Measurements from ENCODE around the gene OR52K1.

OR52K1 gene

GRCh38 chr11:4482445-4482844 lies at the start of gene OR52K1:
Gene OR52K1 (plus strand): TSS chr11:4482646. CDS start chr11:4488901, 6,255 bp downstream.
- no peaks in the 10 kb centered on the region for H3K9me3 ChIP-seq (ENCODE audit: control insufficient read depth, insufficient read depth, low read length)
- no peak within 1 kb of the TSS for H3K27ac ChIP-seq (ENCODE audit: low read depth, low read length)
- H3K4me3 ChIP-seq (ENCODE audit: low read depth, low read length) = no peak within 1 kb of the TSS
- H3K27me3 ChIP-seq (ENCODE audit: control insufficient read depth, insufficient read depth, low read length) = no peaks in the 10 kb centered on the region
- H3K36me3 ChIP-seq (ENCODE audit: control insufficient read depth, insufficient read depth, low read length) = no peaks in the 10 kb centered on the region
- H3K9ac ChIP-seq (ENCODE audit: low read depth, low read length) = no peak within 1 kb of the TSS
- no peaks in the 10 kb centered on the region; the same call in 1 of the 2 replicates for H3K4me1 ChIP-seq (ENCODE audit: control insufficient read depth, insufficient read depth, low read length)

DNA sequence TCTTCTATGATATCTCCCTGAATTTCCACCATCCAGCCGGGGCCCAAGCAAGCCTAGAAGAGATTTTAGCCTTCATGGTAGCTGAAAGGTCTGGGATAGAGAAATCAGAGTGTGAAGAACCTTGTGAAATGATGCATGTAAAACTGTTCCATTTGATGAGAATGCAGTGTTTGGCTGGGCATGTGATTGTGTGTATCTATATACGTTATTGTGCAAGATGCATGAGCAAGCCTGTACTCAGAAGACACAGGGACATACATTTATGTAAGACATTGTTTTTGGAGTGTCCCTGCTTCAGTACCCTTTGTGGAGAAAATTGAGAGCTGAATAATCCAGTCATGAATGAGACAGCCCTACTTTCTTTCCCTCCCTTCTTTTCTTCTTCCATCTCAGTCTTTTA lies 48.6 kb upstream of the OR52K1 start:
- H3K4me1 ChIP-seq (ENCODE audit: control insufficient read depth, insufficient read depth, low read length) = peaks cover 11% of the 10 kb centered on the region; the same call in 1 of the 2 replicates
- no peaks in the 10 kb centered on the region for H3K27me3 ChIP-seq (ENCODE audit: control insufficient read depth, insufficient read depth, low read length)
- H3K4me3 ChIP-seq (ENCODE audit: low read depth, low read length) = no peak overlapping the region
- no peaks in the 10 kb centered on the region for H3K9me3 ChIP-seq (ENCODE audit: control insufficient read depth, insufficient read depth, low read length)
- no peak overlapping the region for H3K9ac ChIP-seq (ENCODE audit: low read depth, low read length)
- H3K36me3 ChIP-seq (ENCODE audit: control insufficient read depth, insufficient read depth, low read length) = no peaks in the 10 kb centered on the region
- no peak overlapping the region for H3K27ac ChIP-seq (ENCODE audit: low read depth, low read length)

GRCh38 chr11:4436411-4436810 lies 46.0 kb upstream of the OR52K1 start:
- no peak overlapping the region for H3K4me3 ChIP-seq (ENCODE audit: low read depth, low read length)
- H3K9me3 ChIP-seq (ENCODE audit: control insufficient read depth, insufficient read depth, low read length) = no peaks in the 10 kb centered on the region
- H3K9ac ChIP-seq (ENCODE audit: low read depth, low read length) = no peak overlapping the region
- H3K27me3 ChIP-seq (ENCODE audit: control insufficient read depth, insufficient read depth, low read length) = no peaks in the 10 kb centered on the region
- no peaks in the 10 kb centered on the region for H3K36me3 ChIP-seq (ENCODE audit: control insufficient read depth, insufficient read depth, low read length)
- H3K27ac ChIP-seq (ENCODE audit: low read depth, low read length) = no peak overlapping the region
- peaks cover 11% of the 10 kb centered on the region; the same call in 1 of the 2 replicates for H3K4me1 ChIP-seq (ENCODE audit: control insufficient read depth, insufficient read depth, low read length)

DNA sequence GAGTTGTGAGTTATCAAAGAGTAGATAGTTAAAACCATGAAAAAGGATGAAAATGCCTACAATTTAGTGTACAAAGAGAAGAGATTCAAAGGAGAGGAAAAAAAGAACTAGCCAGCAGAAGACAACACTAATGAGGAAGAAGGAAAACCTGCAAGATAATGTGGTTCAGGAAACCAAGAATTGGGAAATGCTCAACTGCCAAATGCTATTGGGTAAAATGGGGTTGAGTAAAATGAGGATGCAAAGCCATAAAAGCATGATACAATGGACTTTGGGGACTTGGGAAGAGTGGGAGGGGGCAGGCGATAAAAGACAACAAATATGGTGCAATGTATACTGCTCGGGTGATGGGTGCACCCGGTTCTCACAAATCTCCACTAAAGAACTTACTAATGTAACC lies 40.9 kb upstream of the OR52K1 start:
- no peaks in the 10 kb centered on the region for H3K27me3 ChIP-seq (ENCODE audit: control insufficient read depth, insufficient read depth, low read length)
- no peak overlapping the region for H3K27ac ChIP-seq (ENCODE audit: low read depth, low read length)
- H3K4me1 ChIP-seq (ENCODE audit: control insufficient read depth, insufficient read depth, low read length) = no peaks in the 10 kb centered on the region
- no peaks in the 10 kb centered on the region for H3K36me3 ChIP-seq (ENCODE audit: control insufficient read depth, insufficient read depth, low read length)
- no peaks in the 10 kb centered on the region for H3K9me3 ChIP-seq (ENCODE audit: control insufficient read depth, insufficient read depth, low read length)
- no peak overlapping the region for H3K4me3 ChIP-seq (ENCODE audit: low read depth, low read length)
- H3K9ac ChIP-seq (ENCODE audit: low read depth, low read length) = no peak overlapping the region

DNA sequence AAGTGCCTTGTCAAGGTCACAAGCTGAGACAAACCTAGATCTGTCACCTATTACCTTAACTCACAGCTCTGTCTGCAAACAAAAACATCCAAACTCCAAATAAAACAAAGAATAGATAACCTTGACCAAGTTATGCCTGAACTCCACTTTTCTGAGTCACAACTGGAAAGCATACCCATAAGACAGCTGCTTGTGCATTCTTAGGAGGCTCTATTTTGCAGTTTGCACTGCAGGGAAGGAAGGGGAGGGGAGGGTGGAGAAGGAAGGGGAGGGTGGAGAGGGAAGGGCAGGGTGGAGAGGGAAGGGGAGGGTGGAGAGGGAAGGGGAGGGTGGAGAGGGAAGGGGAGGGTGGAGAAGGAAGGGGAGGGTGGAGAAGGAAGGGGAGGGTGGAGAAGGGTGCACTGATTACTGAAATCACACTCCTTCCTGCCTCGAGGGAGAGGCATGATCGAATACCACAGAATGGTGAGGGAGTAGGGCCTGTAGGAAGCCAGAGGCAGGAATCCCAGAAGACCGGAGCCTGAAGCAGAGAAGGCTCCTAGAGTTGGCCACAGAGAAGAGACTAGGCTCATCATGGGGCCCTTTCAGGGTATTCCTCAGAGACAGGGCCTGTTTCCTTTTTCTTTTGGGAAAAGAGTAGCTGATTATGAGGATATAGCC lies 39.1 kb upstream of the OR52K1 start:
- no peaks in the 10 kb centered on the region for H3K27me3 ChIP-seq (ENCODE audit: control insufficient read depth, insufficient read depth, low read length)
- no peak overlapping the region for H3K4me3 ChIP-seq (ENCODE audit: low read depth, low read length)
- H3K9ac ChIP-seq (ENCODE audit: low read depth, low read length) = no peak overlapping the region
- no peaks in the 10 kb centered on the region for H3K9me3 ChIP-seq (ENCODE audit: control insufficient read depth, insufficient read depth, low read length)
- H3K27ac ChIP-seq (ENCODE audit: low read depth, low read length) = no peak overlapping the region
- H3K4me1 ChIP-seq (ENCODE audit: control insufficient read depth, insufficient read depth, low read length) = no peaks in the 10 kb centered on the region; the same call in 1 of the 2 replicates
- no peaks in the 10 kb centered on the region for H3K36me3 ChIP-seq (ENCODE audit: control insufficient read depth, insufficient read depth, low read length)

GRCh38 chr11:4448995-4449394 lies 33.5 kb upstream of the OR52K1 start, which contains the start of gene OR52K2:
Gene OR52K2 (plus strand): TSS chr11:4449295. CDS start chr11:4449340, 45 bp downstream.
- Histone ChIP-seq H3K27me3 (ENCODE audit: control insufficient read depth, insufficient read depth, low read length) (no peaks in the 10 kb centered on the region), H3K27ac (ENCODE audit: low read depth, low read length) (no peak within 1 kb of the TSS), H3K9me3 (ENCODE audit: control insufficient read depth, insufficient read depth, low read length) (peaks cover 8% of the 10 kb centered on the region; the same call in 1 of the 2 replicates), H3K9ac (ENCODE audit: low read depth, low read length) (no peak within 1 kb of the TSS), H3K36me3 (ENCODE audit: control insufficient read depth, insufficient read depth, low read length) (no peaks in the 10 kb centered on the region), H3K4me1 (ENCODE audit: control insufficient read depth, insufficient read depth, low read length) (no peaks in the 10 kb centered on the region; the same call in 1 of the 2 replicates), H3K4me3 (ENCODE audit: low read depth, low read length) (no peak within 1 kb of the TSS)

DNA sequence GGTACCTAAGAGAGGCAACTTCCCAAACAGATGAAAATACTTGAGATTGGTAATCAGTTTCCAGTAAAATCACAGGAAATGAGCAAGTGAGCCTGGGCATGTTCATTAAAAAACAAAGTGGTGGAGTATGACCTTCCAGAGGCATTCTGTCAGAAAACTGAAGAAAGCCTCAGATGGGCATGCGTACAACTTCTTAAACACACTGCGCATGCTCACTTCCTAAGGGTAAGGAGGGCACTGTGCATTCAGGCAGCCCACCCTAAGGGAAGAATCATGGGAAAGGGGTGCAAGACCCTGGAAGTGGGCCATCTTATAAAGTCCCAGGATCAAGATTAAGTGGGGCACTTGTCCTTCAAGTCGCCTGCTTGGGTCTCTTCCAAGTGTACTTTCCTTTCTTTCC lies 29.3 kb upstream of the OR52K1 start:
- H3K27me3 ChIP-seq (ENCODE audit: control insufficient read depth, insufficient read depth, low read length) = no peaks in the 10 kb centered on the region
- H3K9me3 ChIP-seq (ENCODE audit: control insufficient read depth, insufficient read depth, low read length) = peaks cover 14% of the 10 kb centered on the region
- no peak overlapping the region for H3K4me3 ChIP-seq (ENCODE audit: low read depth, low read length)
- H3K27ac ChIP-seq (ENCODE audit: low read depth, low read length) = no peak overlapping the region
- H3K9ac ChIP-seq (ENCODE audit: low read depth, low read length) = no peak overlapping the region
- no peaks in the 10 kb centered on the region; the same call in 1 of the 2 replicates for H3K4me1 ChIP-seq (ENCODE audit: control insufficient read depth, insufficient read depth, low read length)
- H3K36me3 ChIP-seq (ENCODE audit: control insufficient read depth, insufficient read depth, low read length) = no peaks in the 10 kb centered on the region

GRCh38 chr11:4454021-4454420 lies 28.4 kb upstream of the OR52K1 start:
- Histone ChIP-seq H3K27ac (ENCODE audit: low read depth, low read length) (no peak overlapping the region), H3K4me3 (ENCODE audit: low read depth, low read length) (no peak overlapping the region), H3K9ac (ENCODE audit: low read depth, low read length) (no peak overlapping the region), H3K9me3 (ENCODE audit: control insufficient read depth, insufficient read depth, low read length) (peaks cover 14% of the 10 kb centered on the region), H3K27me3 (ENCODE audit: control insufficient read depth, insufficient read depth, low read length) (no peaks in the 10 kb centered on the region), H3K36me3 (ENCODE audit: control insufficient read depth, insufficient read depth, low read length) (no peaks in the 10 kb centered on the region), H3K4me1 (ENCODE audit: control insufficient read depth, insufficient read depth, low read length) (no peaks in the 10 kb centered on the region)

- peaks cover 14% of the 10 kb centered on the region for H3K9me3 ChIP-seq (ENCODE audit: control insufficient read depth, insufficient read depth, low read length)
These were observed 27.0 kb upstream of the OR52K1 start for GRCh38 chr11:4455419-4455818.

GRCh38 chr11:4459500-4459899 lies 22.9 kb upstream of the OR52K1 start:
- no peaks in the 10 kb centered on the region for H3K4me1 ChIP-seq (ENCODE audit: control insufficient read depth, insufficient read depth, low read length)
- H3K27ac ChIP-seq (ENCODE audit: low read depth, low read length) = no peak overlapping the region
- H3K36me3 ChIP-seq (ENCODE audit: control insufficient read depth, insufficient read depth, low read length) = no peaks in the 10 kb centered on the region
- no peak overlapping the region for H3K4me3 ChIP-seq (ENCODE audit: low read depth, low read length)
- H3K27me3 ChIP-seq (ENCODE audit: control insufficient read depth, insufficient read depth, low read length) = no peaks in the 10 kb centered on the region
- no peak overlapping the region for H3K9ac ChIP-seq (ENCODE audit: low read depth, low read length)
- peaks cover 11% of the 10 kb centered on the region for H3K9me3 ChIP-seq (ENCODE audit: control insufficient read depth, insufficient read depth, low read length)

More at GRCh38 chr11:4455419-4455818, 27.0 kb upstream of the OR52K1 start:
- Histone ChIP-seq H3K36me3 (ENCODE audit: control insufficient read depth, insufficient read depth, low read length) (no peaks in the 10 kb centered on the region), H3K27me3 (ENCODE audit: control insufficient read depth, insufficient read depth, low read length) (no peaks in the 10 kb centered on the region), H3K4me3 (ENCODE audit: low read depth, low read length) (no peak overlapping the region), H3K27ac (ENCODE audit: low read depth, low read length) (no peak overlapping the region), H3K9ac (ENCODE audit: low read depth, low read length) (no peak overlapping the region), H3K4me1 (ENCODE audit: control insufficient read depth, insufficient read depth, low read length) (no peaks in the 10 kb centered on the region)

GRCh38 chr11:4460151-4460550 lies 22.3 kb upstream of the OR52K1 start:
- Histone ChIP-seq H3K4me3 (ENCODE audit: low read depth, low read length) (no peak overlapping the region), H3K27me3 (ENCODE audit: control insufficient read depth, insufficient read depth, low read length) (no peaks in the 10 kb centered on the region), H3K9ac (ENCODE audit: low read depth, low read length) (no peak overlapping the region), H3K9me3 (ENCODE audit: control insufficient read depth, insufficient read depth, low read length) (peaks cover 14% of the 10 kb centered on the region), H3K27ac (ENCODE audit: low read depth, low read length) (no peak overlapping the region), H3K4me1 (ENCODE audit: control insufficient read depth, insufficient read depth, low read length) (no peaks in the 10 kb centered on the region), H3K36me3 (ENCODE audit: control insufficient read depth, insufficient read depth, low read length) (no peaks in the 10 kb centered on the region)

Measured in HUES48 (cell line).